Measurements from ENCODE around the gene PSME1. TPM values are rescaled to one million over a fixed set of nuclear protein-coding genes. Genes with fewer than 3 reads are reported as not detected.

The PSME1 gene
- total RNA-seq, 6 donors from 2014 or later = 56.6 to 206 (median 142) TPM

GRCh38 chr14:24177041-24177825 is 41.2 kb downstream of the PSME1 start:
- Histone ChIP-seq H3K27me3 (no peaks in the 10 kb centered on the region), H3K4me1 (peaks cover 0 to under 1% (median 0%) of the 10 kb centered on the region in 4 donors), H3K9me3 (no peaks in the 10 kb centered on the region), H3K36me3 (peaks cover 14 to 89% (median 79%) of the 10 kb centered on the region in 4 donors), H3K4me3 (no peak overlapping the region), H3K27ac (no peak overlapping the region)
- no peak for ATAC-seq (ENCODE audit: low FRiP score in 2 of 2)
- WGBS, 2 donors = 93 to 98% methylated on average over 12 of the region's 12 CpGs
- TF ChIP-seq POLR2AphosphoS5 (IDR thresholded peaks at IDR 0.05) = no peak
- TF ChIP-seq EP300 (IDR thresholded peaks at IDR 0.05) = no peak
- TF ChIP-seq POLR2A (IDR thresholded peaks at IDR 0.05) = no peak
- no peak for TF ChIP-seq CTCF (IDR thresholded peaks at IDR 0.05)
- no peak for DNase-seq

GRCh38 chr14:24177891-24178290 is 41.9 kb downstream of the PSME1 start:
- Histone ChIP-seq H3K4me3 (no peak overlapping the region), H3K36me3 (peaks cover 14 to 89% (median 80%) of the 10 kb centered on the region in 4 donors), H3K9me3 (no peaks in the 10 kb centered on the region), H3K27ac (no peak overlapping the region), H3K4me1 (no peaks in the 10 kb centered on the region), H3K27me3 (no peaks in the 10 kb centered on the region)
- 95 to 97% methylated on average over 14 of the region's 14 CpGs for WGBS, 2 donors
- peak in 1 of 2 donors; percentile 84 for DNase-seq
- no peak for ATAC-seq (ENCODE audit: low FRiP score in 2 of 2)
- TF ChIP-seq CTCF (IDR thresholded peaks at IDR 0.05) = no peak
- TF ChIP-seq POLR2AphosphoS5 (IDR thresholded peaks at IDR 0.05) = no peak
- no peak for TF ChIP-seq EP300 (IDR thresholded peaks at IDR 0.05)
- TF ChIP-seq POLR2A (IDR thresholded peaks at IDR 0.05) = no peak

- Histone ChIP-seq H3K36me3 (peaks cover 14 to 89% (median 83%) of the 10 kb centered on the region in 4 donors), H3K4me3 (no peak overlapping the region), H3K27me3 (no peaks in the 10 kb centered on the region), H3K27ac (no peak overlapping the region), H3K9me3 (no peaks in the 10 kb centered on the region), H3K4me1 (no peaks in the 10 kb centered on the region)
- DNase-seq (no peak), ATAC-seq (ENCODE audit: low FRiP score in 2 of 2) (no peak)
- no peak for TF ChIP-seq POLR2A (IDR thresholded peaks at IDR 0.05)
- no peak for TF ChIP-seq CTCF (IDR thresholded peaks at IDR 0.05)
- TF ChIP-seq POLR2AphosphoS5 (IDR thresholded peaks at IDR 0.05) = no peak
- TF ChIP-seq EP300 (IDR thresholded peaks at IDR 0.05) = no peak
- 85 to 90% methylated on average over 10 to 12 of the region's 12 CpGs for WGBS, 2 donors
These were observed 42.6 kb downstream of the PSME1 start for GRCh38 chr14:24178399-24179178.

- no peaks in the 10 kb centered on the region for H3K4me1 ChIP-seq
- H3K36me3 ChIP-seq = peaks cover 14 to 95% (median 88%) of the 10 kb centered on the region in 4 donors
- H3K27ac ChIP-seq = no peak overlapping the region
- H3K27me3 ChIP-seq = no peaks in the 10 kb centered on the region
- DNase-seq = no peak
- TF ChIP-seq EP300 (IDR thresholded peaks at IDR 0.05) (no peak), CTCF (IDR thresholded peaks at IDR 0.05) (no peak), POLR2AphosphoS5 (IDR thresholded peaks at IDR 0.05) (no peak), POLR2A (IDR thresholded peaks at IDR 0.05) (no peak)
- no peak for ATAC-seq (ENCODE audit: low FRiP score in 2 of 2)
- WGBS, 2 donors = 90 to 91% methylated on average over 6 to 13 of the region's 14 CpGs
- H3K4me3 ChIP-seq = no peak overlapping the region
- no peaks in the 10 kb centered on the region for H3K9me3 ChIP-seq
These were observed 43.4 kb downstream of the PSME1 start for GRCh38 chr14:24179294-24179960.

Measured in upper lobe of left lung (tissue), 6 donors.